Gastrocnemius medialis (tissue), 4 donors: ENCODE data around the gene ADPRHL1. TPM values are rescaled to one million over a fixed set of nuclear protein-coding genes. Genes with fewer than 3 reads are reported as not detected.

Experiments used
- ATAC-seq, 2 donors: fragments of 150-250 bp; one replicate each; pipeline ENCODE4 v1.9.1; 2016
- DNase-seq, 2 donors: peaks; one replicate each; pipeline ENCODE4 v3.0.0-alpha.2; 2019
- H3K27ac ChIP-seq, 4 donors: fragments of 200-600 bp; sonication (generic); 1 replicate in 1 of 4; 2 replicates in 3 of 4; pipeline ENCODE4 v1.5.1; 2016 to 2018; ENCODE audit warnings: mild to moderate bottlenecking in 2 of 4, moderate library complexity in 1 of 4
- H3K27me3 ChIP-seq, 3 donors: fragments of 200-600 bp; sonication (generic) in 2 of 3; 1 replicate in 1 of 3; 2 replicates in 2 of 3; pipeline versions ENCODE4 v1.5.1 to v1.6.0; 2016 to 2019; ENCODE audit warnings: mild to moderate bottlenecking in 1 of 3, moderate library complexity in 1 of 3
- H3K36me3 ChIP-seq, 2 donors: fragments of 200-600 bp; sonication (generic) in 1 of 2; one replicate each; pipeline ENCODE4 v1.5.1; 2017 to 2018
- H3K4me1 ChIP-seq, 2 donors: fragments of 200-600 bp; sonication (generic) in 1 of 2; one replicate each; pipeline ENCODE4 v1.5.1; 2016 to 2017; ENCODE audit warnings: mild to moderate bottlenecking in 2 of 2
- H3K4me3 ChIP-seq, 4 donors: fragments of 200-600 bp; sonication (generic) in 3 of 4; 1 replicate in 1 of 4; 2 replicates in 3 of 4; pipeline ENCODE4 v1.5.1; 2016 to 2019; ENCODE audit warnings: mild to moderate bottlenecking in 2 of 4
- H3K9me3 ChIP-seq, 3 donors: fragments of 200-600 bp; sonication (generic) in 2 of 3; 1 replicate in 1 of 3; 2 replicates in 2 of 3; pipeline ENCODE4 v1.5.1; 2016 to 2019
- POLR2A ChIP-seq, 2 donors: fragments of 450-650 bp; IDR thresholded peaks; one replicate each; pipeline ENCODE4 v1.6.1; 2017; ENCODE audit warnings: antibody characterized with exemption in 2 of 2, mild to moderate bottlenecking in 2 of 2, moderate library complexity in 2 of 2
- in situ Hi-C, 4 donors: fragments of 200-750 bp; cut with MboI; loops; one replicate each; pipeline versions ENCODE4 v1.15.0 to v1.8.0; 2017; ENCODE audit warnings: low sequenced_read_pairs in 4 of 4
- intact Hi-C: fragments of 100-400 bp; cut with DNase I; formaldehyde crosslinking; loops from one replicate; pipeline ENCODE4 v1.15.1; 2023; ENCODE audit warnings: low total_unique reads
- total RNA-seq, 4 donors: library from RNA; depleted of rRNA; stranded (reverse); fragments of >200 nt; gene quantifications; one replicate each; pipeline versions ENCODE4 v1.1.0 to v1.2.3, GENCODE V29; 2016
- TF ChIP-seq, protein P1 (sequence below), 5 experiments: fragments of 450-650 bp in 3 of 5; fragments of 200-600 bp in 2 of 5; sonication (generic) in 2 of 5; IDR thresholded peaks in 4 of 5; conservative IDR thresholded peaks in 1 of 5; 1 replicate in 4 of 5; 2 replicates in 1 of 5; pipeline ENCODE4 v1.5.1; 2016 to 2019; ENCODE audit warnings: antibody characterized with exemption in 5 of 5, mild to moderate bottlenecking in 3 of 5, moderate library complexity in 3 of 5

Gene ADPRHL1
- total RNA-seq: 100 to 1,000 TPM; 224 to 354 (median 295) TPM

DNA sequence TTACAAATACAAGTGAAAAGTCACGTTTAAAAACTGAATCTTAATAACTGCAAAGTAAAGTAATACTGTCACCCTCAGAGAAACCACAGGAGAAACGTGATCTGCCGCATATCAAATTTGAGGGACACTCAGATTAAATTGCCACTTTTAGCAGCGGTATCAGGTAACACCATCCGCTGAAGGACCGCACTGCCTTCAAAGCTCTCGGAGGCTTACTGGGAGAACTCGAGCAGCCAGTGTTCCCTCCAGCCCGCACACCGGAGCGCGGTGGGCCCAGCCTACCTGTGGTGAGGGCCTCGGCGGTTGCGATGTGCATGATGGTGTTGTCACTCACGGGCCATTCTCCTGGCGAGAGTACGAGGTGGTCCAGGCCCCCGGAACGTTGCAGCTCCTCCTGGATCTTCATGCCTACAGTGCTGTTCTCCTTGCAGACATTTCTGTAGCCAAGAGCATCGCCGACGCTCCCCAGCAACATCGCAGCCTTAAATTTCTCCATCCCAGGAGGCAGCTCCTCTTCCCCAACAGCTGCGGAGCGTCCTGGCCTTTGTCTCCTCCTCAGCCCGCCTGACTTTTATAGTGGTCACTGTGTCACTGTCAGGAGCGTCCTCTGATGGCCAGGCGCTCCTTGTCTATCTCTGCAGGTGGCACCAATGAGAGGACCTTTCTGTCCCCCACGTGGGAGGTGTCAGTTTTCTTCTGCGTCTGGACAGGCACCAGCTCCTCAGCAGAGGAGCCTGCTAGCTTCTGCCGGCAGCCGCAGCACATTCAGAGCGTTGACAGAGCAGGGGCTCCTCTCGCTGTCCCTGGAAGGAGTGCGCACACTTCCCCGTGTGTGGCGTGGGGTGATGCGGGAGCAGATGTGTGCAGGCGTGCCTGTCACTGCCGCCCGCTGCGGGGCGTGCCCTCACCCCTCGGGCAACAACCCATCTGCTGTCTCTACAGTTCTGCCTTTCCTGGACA lies at the start of gene ADPRHL1:
Gene ADPRHL1 (minus strand): TSS at position 547 of the 960 bp plus-strand sequence. CDS start 51 bp downstream, at position 496.
- H3K27me3 ChIP-seq: no peaks in the 10 kb centered on the region
- peak; percentile 88 to 91 for ATAC-seq
- H3K27ac ChIP-seq: peak within 1 kb of the TSS; percentile 92 to 97 (median 94)
- in situ Hi-C loops: loop anchor here in 1 of 4 donors (10.0 kb wide), 1 partner anchor 158 kb away; the partner anchor contains the start of gene LAMP1
- H3K4me3 ChIP-seq: peak within 1 kb of the TSS; percentile 47 to 63 (median 60)
- peak; percentile 91 to 98 for TF ChIP-seq POLR2A (IDR thresholded peaks at IDR 0.05)
- TF ChIP-seq, protein P1, sequence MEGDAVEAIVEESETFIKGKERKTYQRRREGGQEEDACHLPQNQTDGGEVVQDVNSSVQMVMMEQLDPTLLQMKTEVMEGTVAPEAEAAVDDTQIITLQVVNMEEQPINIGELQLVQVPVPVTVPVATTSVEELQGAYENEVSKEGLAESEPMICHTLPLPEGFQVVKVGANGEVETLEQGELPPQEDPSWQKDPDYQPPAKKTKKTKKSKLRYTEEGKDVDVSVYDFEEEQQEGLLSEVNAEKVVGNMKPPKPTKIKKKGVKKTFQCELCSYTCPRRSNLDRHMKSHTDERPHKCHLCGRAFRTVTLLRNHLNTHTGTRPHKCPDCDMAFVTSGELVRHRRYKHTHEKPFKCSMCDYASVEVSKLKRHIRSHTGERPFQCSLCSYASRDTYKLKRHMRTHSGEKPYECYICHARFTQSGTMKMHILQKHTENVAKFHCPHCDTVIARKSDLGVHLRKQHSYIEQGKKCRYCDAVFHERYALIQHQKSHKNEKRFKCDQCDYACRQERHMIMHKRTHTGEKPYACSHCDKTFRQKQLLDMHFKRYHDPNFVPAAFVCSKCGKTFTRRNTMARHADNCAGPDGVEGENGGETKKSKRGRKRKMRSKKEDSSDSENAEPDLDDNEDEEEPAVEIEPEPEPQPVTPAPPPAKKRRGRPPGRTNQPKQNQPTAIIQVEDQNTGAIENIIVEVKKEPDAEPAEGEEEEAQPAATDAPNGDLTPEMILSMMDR (IDR thresholded peaks at IDR 0.05 in 4 of 5, conservative IDR thresholded peaks at IDR 0.05 in 1 of 5): peak in 1 of 5 experiments; percentile 9
- peaks cover 0 to 21% of the 10 kb centered on the region in 2 donors for H3K36me3 ChIP-seq
- peak; percentile 91 to 96 for DNase-seq
- intact Hi-C loops: loop anchor here (2.0 to 10.0 kb wide), 5 partner anchors 38 to 181 kb away; partner anchors contain the start of genes DCUN1D2 and LAMP1
- no peaks in the 10 kb centered on the region for H3K9me3 ChIP-seq
- H3K4me1 ChIP-seq: peaks cover 31 to 33% of the 10 kb centered on the region in 2 donors

GRCh38 chr13:113502686-113503085 lies 49.4 kb upstream of the ADPRHL1 start:
- H3K27me3 ChIP-seq: no peaks in the 10 kb centered on the region
- DNase-seq: no peak
- intact Hi-C loops: no loop called here
- no peaks in the 10 kb centered on the region for H3K9me3 ChIP-seq
- H3K27ac ChIP-seq: no peak overlapping the region
- peaks cover 0 to 6% of the 10 kb centered on the region in 2 donors for H3K4me1 ChIP-seq
- TF ChIP-seq, protein P1 (IDR thresholded peaks at IDR 0.05 in 4 of 5, conservative IDR thresholded peaks at IDR 0.05 in 1 of 5): no peak
- TF ChIP-seq POLR2A (IDR thresholded peaks at IDR 0.05): no peak
- no peak for ATAC-seq
- H3K4me3 ChIP-seq: no peak overlapping the region
- in situ Hi-C loops: no loop called here
- H3K36me3 ChIP-seq: peaks cover 0 to 68% of the 10 kb centered on the region in 2 donors

DNA sequence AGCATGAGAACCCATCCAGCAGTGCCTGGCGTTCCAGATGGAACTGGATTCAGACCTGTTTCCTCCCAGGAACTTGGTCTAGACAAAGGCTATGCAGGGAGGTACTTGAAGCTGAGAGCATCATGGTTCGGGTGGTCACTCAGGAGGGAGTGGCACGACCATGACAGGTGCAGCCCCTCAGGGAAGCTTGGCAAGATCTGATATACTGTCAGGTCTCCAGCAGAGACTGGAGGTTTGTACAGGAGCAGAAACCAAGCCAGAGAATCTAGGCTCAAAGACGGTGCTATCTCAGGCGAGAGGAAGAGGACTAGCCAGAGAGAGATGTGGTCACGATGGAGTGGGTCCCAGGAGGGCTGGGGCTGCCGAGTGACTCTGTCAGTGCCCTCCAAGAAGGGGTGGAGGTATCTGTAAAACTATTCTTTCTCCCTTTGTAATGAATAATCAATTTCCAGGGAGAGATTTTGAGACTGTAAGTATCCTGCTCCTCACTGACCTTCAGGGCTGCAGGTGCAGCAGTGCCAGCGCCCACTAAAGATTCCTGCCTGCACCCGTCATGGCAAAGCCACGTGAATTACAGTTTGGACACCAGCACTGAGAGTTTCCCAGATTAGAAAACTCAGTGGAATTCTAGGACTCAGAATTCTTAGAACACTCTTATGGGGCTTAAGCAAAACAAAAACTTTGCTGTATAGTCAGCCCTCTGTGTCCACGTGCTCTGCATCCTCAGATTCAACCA lies 47.4 kb upstream of the ADPRHL1 start:
- Histone ChIP-seq H3K27me3 (no peaks in the 10 kb centered on the region), H3K4me1 (peaks cover 0 to 6% of the 10 kb centered on the region in 2 donors), H3K4me3 (no peak overlapping the region), H3K27ac (peak overlapping the region in 1 of 4 donors; percentile 26), H3K9me3 (no peaks in the 10 kb centered on the region), H3K36me3 (peaks cover 0 to 82% of the 10 kb centered on the region in 2 donors)
- ATAC-seq (peak in 1 of 2 donors; percentile 42), DNase-seq (no peak)
- TF ChIP-seq POLR2A (IDR thresholded peaks at IDR 0.05): no peak
- TF ChIP-seq, protein P1 (IDR thresholded peaks at IDR 0.05 in 4 of 5, conservative IDR thresholded peaks at IDR 0.05 in 1 of 5): no peak
- in situ Hi-C loops (no loop called here), intact Hi-C loops (no loop called here)

GRCh38 chr13:113499936-113500335 lies 46.6 kb upstream of the ADPRHL1 start:
- Histone ChIP-seq H3K36me3 (peaks cover 0 to 89% of the 10 kb centered on the region in 2 donors), H3K27me3 (no peaks in the 10 kb centered on the region), H3K4me1 (peaks cover 0 to 6% of the 10 kb centered on the region in 2 donors), H3K9me3 (no peaks in the 10 kb centered on the region), H3K27ac (no peak overlapping the region), H3K4me3 (no peak overlapping the region)
- DNase-seq: no peak
- ATAC-seq: no peak
- TF ChIP-seq POLR2A (IDR thresholded peaks at IDR 0.05): no peak
- TF ChIP-seq, protein P1 (IDR thresholded peaks at IDR 0.05 in 4 of 5, conservative IDR thresholded peaks at IDR 0.05 in 1 of 5): no peak
- intact Hi-C loops (no loop called here), in situ Hi-C loops (no loop called here)
